GM12864 (cell line): ENCODE results near the gene TPPP.
"Not testable (repeated sequence)": the region's sequence is repeated elsewhere in the genome, so short reads cannot be mapped to it uniquely, and the experiment has no call there.

Experiments
- DNase-seq: peaks from one replicate; pipeline ENCODE4 v3.0.0-alpha.2; 2011; ENCODE audit warnings: low read depth
- H3K4me3 ChIP-seq: 2 replicates; pipeline ENCODE4 v1.5.1; 2011; ENCODE audit warnings: mild to moderate bottlenecking, low read depth, low read length, control low read depth
- TF ChIP-seq, protein P1 (sequence below): IDR thresholded peaks from 2 replicates; pipeline ENCODE4 v1.5.1; 2011; ENCODE audit warnings: low read depth, mild to moderate bottlenecking, moderate library complexity, low read length, control low read depth, inconsistent platforms; ENCODE audit errors: missing control alignments

Gene TPPP

DNA sequence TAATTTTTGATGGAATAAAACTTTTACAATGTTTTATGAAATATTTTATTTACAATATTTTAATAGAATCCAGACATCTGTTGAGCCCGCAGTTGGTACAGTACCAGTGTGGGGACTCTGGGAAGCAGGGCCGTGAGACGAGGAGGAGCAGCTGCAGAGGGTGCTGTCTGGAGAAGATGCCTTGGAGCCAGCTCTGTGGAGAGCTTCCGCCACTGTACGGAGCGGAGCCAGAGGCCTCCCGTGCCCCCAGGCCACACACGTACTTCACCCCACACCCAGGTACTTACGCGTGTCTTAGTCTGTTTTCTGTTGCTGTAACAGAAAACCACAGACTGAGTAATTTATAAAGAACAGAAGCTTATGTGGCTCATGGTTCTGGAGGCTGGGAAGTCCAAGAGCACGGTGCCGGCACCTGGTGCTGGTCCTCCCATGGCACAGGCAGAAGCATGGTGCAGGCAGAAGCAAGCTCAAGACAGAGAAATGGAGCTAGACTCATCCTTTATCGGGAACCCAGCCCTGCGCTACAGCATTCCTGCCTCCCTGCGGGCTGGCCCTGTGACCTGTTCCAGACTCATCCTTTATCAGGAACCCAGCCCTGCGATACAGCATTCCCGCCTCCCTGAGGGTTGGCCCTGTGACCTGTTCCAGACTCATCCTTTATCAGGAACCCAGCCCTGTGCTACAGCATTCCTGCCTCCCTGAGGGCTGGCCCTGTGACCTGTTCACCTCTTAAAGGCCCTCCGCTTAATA, 57.7 kb downstream of the TPPP start:
- TF ChIP-seq, protein P1, sequence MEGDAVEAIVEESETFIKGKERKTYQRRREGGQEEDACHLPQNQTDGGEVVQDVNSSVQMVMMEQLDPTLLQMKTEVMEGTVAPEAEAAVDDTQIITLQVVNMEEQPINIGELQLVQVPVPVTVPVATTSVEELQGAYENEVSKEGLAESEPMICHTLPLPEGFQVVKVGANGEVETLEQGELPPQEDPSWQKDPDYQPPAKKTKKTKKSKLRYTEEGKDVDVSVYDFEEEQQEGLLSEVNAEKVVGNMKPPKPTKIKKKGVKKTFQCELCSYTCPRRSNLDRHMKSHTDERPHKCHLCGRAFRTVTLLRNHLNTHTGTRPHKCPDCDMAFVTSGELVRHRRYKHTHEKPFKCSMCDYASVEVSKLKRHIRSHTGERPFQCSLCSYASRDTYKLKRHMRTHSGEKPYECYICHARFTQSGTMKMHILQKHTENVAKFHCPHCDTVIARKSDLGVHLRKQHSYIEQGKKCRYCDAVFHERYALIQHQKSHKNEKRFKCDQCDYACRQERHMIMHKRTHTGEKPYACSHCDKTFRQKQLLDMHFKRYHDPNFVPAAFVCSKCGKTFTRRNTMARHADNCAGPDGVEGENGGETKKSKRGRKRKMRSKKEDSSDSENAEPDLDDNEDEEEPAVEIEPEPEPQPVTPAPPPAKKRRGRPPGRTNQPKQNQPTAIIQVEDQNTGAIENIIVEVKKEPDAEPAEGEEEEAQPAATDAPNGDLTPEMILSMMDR, result no peak
- H3K4me3 ChIP-seq, result no peak overlapping the region
- no peak for DNase-seq

DNA sequence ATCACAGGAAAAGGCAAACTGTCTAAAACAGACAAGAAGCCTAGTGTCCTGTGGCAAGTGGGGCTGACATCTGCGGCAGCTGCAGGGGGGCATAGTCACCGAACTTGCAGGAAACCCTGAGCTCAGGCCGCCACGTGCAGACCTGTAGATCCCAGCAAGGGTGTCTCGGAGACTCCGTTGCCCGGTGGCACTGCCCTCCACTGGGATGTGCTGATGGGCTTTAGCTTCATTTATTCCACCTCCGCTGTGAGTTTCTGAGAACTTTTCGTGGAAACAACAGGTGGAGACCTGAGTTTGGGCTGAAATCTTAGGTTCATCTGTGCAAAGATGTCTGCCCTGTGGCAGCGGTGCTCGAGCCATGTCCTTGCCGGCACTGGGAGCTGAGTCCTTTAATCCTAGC, 59.0 kb downstream of the TPPP start:
- no peak overlapping the region for H3K4me3 ChIP-seq
- no peak for DNase-seq
- TF ChIP-seq, protein P1, result no peak

DNA sequence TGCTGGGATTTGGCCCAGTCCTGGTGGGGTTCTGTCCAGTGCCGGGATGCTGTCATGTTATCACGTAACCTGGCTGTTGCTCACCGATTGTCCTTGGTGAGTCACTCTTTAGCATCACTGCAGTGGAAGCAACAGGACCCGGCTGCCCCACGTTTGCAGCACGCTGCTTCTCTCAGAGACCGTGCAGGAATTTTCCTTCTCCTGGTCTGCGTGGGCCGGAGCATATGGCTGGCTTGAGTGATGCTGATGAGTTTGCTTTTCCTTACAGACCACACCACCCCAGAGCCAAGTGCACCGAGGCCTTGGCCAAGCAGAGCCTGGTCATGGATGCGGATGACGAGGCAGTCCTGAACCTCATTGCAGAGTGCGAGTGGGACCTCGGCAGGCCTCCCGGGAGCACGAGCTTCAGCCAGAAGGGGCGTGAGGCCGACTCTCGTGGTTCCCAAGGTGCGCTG, 59.6 kb downstream of the TPPP start:
- TF ChIP-seq, protein P1, result no peak
- no peak for DNase-seq
- no peak overlapping the region for H3K4me3 ChIP-seq

DNA sequence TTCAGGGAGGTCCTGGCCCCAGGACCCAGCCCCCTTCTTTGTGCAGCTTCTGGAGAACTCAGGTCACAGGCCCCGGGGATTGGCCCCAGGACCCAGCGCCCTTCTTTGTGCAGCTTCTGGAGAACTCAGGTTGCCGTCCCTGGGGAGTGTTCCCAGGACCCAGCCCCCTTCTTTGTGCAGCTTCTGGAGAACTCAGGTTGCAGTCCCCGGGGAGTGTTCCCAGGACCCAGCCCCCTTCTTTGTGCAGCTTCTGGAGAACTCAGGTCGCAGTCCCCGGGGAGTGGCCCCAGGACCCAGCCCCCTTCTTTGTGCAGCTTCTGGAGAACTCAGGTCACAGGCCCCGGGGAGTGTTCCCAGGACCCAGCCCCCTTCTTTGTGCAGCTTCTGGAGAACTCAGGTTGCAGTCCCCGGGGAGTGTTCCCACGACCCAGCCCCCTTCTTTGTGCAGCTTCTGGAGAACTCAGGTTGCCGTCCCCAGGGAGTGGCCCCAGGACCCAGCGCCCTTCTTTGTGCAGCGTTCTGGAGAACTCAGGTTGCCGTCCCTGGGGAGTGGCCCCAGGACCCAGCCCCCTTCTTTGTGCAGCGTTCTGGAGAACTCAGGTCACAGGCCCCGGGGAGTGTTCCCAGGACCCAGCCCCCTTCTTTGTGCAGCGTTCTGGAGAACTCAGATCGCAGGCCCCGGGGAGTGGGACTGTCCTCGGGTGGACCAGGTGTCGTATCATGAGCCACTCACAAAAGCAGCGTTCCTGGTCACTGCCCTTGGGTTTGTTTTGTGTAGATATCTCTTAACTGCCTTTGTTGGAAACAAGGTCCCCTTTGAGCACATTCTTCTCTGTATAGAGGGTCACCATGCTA, 64.6 kb downstream of the TPPP start:
- DNase-seq, H3K4me3 ChIP-seq: not testable (repeated sequence)

DNA sequence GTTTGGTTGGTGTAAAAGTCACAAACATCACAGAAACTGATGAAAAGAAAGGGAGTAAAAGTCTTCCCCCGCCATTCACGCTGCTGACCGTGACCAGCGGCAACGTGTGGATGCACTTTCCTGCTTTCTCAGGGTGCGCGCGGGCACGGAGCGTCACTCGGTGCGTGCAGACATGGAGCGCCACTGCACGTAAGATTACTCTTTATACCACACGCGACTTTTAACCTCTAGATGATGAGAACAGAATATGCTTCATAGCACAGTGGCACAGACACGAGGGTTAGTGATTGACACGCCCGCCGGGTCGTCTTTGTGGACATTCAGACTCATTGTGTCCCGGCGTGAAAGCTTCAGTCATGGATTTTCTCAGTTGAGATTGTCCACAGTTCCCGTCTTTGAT, 65.3 kb downstream of the TPPP start:
- TF ChIP-seq, protein P1, result no peak
- no peak overlapping the region for H3K4me3 ChIP-seq
- DNase-seq, result no peak

DNA sequence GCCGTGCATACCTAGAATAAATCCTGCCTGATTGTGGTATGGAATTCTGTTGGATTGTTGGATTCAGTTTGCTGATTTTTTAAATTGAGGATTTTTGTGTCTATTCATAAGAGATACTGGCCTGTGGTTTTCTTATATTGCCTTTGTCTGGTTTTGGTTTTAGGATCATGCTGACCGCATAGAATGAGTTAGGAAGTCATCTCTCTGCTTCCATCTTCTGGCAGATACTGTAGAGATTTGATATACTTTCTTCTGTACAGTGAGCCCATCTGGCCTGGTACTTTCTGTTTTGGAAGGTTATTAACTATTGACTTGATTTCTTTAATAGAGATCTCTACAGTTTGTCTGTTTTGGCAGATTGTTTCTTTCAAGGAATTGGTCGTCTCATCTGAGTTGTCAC, 66.3 kb downstream of the TPPP start:
- no peak overlapping the region for H3K4me3 ChIP-seq
- DNase-seq, result no peak
- TF ChIP-seq, protein P1, result no peak

DNA sequence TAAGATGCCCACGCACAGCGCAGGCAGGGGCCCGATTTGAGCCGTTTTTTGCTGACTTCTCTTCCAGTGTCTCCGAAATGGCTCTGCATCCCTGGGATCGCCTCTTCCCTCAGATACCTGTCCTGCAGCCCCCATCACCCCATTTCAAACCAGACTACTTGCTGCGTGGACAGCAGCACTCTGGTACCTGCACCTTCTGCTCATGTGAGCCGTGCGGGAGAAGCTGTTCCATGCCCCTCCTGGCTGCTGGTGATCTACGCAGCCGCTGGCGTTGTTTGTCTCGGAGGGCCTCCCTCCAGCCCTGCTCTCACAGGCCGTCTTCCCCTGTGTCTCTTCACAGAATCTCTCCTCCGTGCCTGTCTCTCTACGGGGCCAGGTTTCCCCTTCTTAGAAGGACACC, 67.6 kb downstream of the TPPP start:
- TF ChIP-seq, protein P1, result no peak

More for the DNA sequence above, 67.6 kb downstream of the TPPP start:
- H3K4me3 ChIP-seq, result no peak overlapping the region
- no peak for DNase-seq
